Measurements from ENCODE around the gene FKBP11. TPM values are rescaled to one million over a fixed set of nuclear protein-coding genes. Genes with fewer than 3 reads are reported as not detected.
A peak's percentile ranks its signal among the peaks of the same experiment; 100 is the strongest.

Gene FKBP11
- total and polyA plus RNA-seq, 2 of the 8 experiments (the other 6 are each of a cell fraction or from before 2014, with no cell fraction given): 45.7 to 65.1 TPM

GRCh38 chr12:48960834-48961233 lies 35.5 kb upstream of the FKBP11 start:
- no peak for TF ChIP-seq RBBP5 (IDR thresholded peaks at IDR 0.05; ENCODE audit: borderline replicate concordance, low read depth, low read length)
- Histone ChIP-seq H2AK5ac (ENCODE audit: low read depth, low read length) (no peak overlapping the region), H3K27me3 (replicated peaks in 1 of 4; ENCODE audit: control insufficient read depth in 3 of 4, extremely low read depth in 1 of 4, insufficient read depth in 3 of 4, low read length in 3 of 4) (no peaks in the 10 kb centered on the region; a peak in 1 of 7 replicates), H2BK120ac (replicated peaks; ENCODE audit: low read depth, low read length) (no peak overlapping the region), H3K18ac (ENCODE audit: extremely low read depth, low read length) (no peak overlapping the region), H4K5ac (ENCODE audit: insufficient read length, low read depth, low read length) (no peak overlapping the region), H3K14ac (ENCODE audit: insufficient read length) (no peak overlapping the region), H3K36me3 (ENCODE audit: control insufficient read depth in 2 of 4, insufficient read depth in 4 of 4, low read length in 3 of 4) (no peaks in the 10 kb centered on the region), H3K79me1 (ENCODE audit: low read depth, low read length) (no peaks in the 10 kb centered on the region; the same call in 1 of the 2 replicates), H3K9me3 (ENCODE audit: insufficient read depth in 2 of 2, low read depth in 1 of 2, low read length in 1 of 2) (no peaks in the 10 kb centered on the region), H3K27ac (ENCODE audit: low read depth, low read length) (no peak overlapping the region), H4K20me1 (replicated peaks in 1 of 2; ENCODE audit: control insufficient read depth in 1 of 2, insufficient read depth in 2 of 2, low read length in 2 of 2) (peaks cover 3% of the 10 kb centered on the region in 2 experiments), H2AFZ (ENCODE audit: low read length) (no peak overlapping the region), H3K4ac (replicated peaks; ENCODE audit: insufficient read length, low read depth, low read length) (no peak overlapping the region), H3K4me3 (ENCODE audit: extremely low read depth in 1 of 4, insufficient read depth in 2 of 4, low read depth in 3 of 4, low read length in 4 of 4) (no peak overlapping the region), H3K4me1 (replicated peaks in 1 of 4; ENCODE audit: control insufficient read depth in 3 of 4, insufficient read depth in 4 of 4, low read length in 3 of 4) (peaks cover 9 to 18% (median 15%) of the 10 kb centered on the region in 4 experiments), H4K91ac (replicated peaks; ENCODE audit: insufficient read length, low read length) (no peak overlapping the region), H2BK15ac (ENCODE audit: low read length) (no peak overlapping the region), H3K23ac (ENCODE audit: insufficient read length) (no peak overlapping the region), H3K79me2 (ENCODE audit: control insufficient read depth in 1 of 2, insufficient read depth in 2 of 2, low read length in 2 of 2) (peaks cover 4% of the 10 kb centered on the region in 2 experiments), H3K4me2 (ENCODE audit: insufficient read depth in 1 of 2, low read depth in 2 of 2, low read length in 2 of 2) (no peak overlapping the region), H3K23me2 (ENCODE audit: low read depth, low read length) (peaks cover 10% of the 10 kb centered on the region), H2BK20ac (ENCODE audit: low read length) (0 out of 2 replicates have a peak overlapping the region, but pooled peaks have one; percentile 38), H3K9ac (replicated peaks in 1 of 4; ENCODE audit: extremely low read depth in 1 of 4, low read depth in 3 of 4, low read length in 3 of 4) (no peak overlapping the region), H2BK5ac (ENCODE audit: low read depth, low read length) (no peak overlapping the region), H2BK12ac (ENCODE audit: low read depth, low read length) (no peak overlapping the region), H4K8ac (ENCODE audit: extremely low read depth, insufficient read depth, low read length) (no peak overlapping the region), H3K56ac (replicated peaks; ENCODE audit: insufficient read length, low read depth, low read length) (no peak overlapping the region)
- ChIA-PET CTCF (ENCODE audit: partially characterized antibody) (interaction anchor here (1.0 to 40.8 kb wide), 4 partner anchors 8 to 30 kb away, joined by 3 to 1336 read pairs (median 142); partner anchors contain the start of genes DDN, FKBP11 and WNT1), POLR2A (ENCODE audit: partially characterized antibody) (no interaction called here)
- no peak for DNase-seq (ENCODE audit: low read depth in 1 of 2, low spot score in 2 of 2)
- WGBS, 2 experiments (ENCODE audit: extremely low coverage in 1 of 2, insufficient coverage in 1 of 2, insufficient read length in 1 of 2, insufficient replicate concordance in 2 of 2, low coverage in 1 of 2, low lambda C conversion rate in 2 of 2, missing lambda C conversion rate in 1 of 2): 83% methylated on average over 3 of the region's 3 CpGs; no CpG with 5 or more reads in 1 of the 2 experiments
- FAIRE-seq: no peak

Measured in H1 (cell line).